Measurements from ENCODE around the gene TMEM247.

GRCh38 chr2:46469700-46470099, 9.7 kb upstream of the TMEM247 start:
- TF ChIP-seq CTCF (IDR thresholded peaks at IDR 0.05) (no peak), EP300 (IDR thresholded peaks at IDR 0.05) (no peak)

All from suprapubic skin (tissue), 3 donors.